Small intestine (tissue), 16 donors: Measurements from ENCODE around the gene KPTN. TPM values are rescaled to one million over a fixed set of nuclear protein-coding genes. Genes with fewer than 3 reads are reported as not detected.

Source experiments
- DNase-seq, 2 donors: peaks; one replicate each; pipeline versions ENCODE4 v3.0.0 to v3.0.0-alpha.2; 2013
- FAIRE-seq: peaks from 2 replicates; lab custom pipeline; 2012; peaks lifted over from hg19 to GRCh38; lab: Jason Lieb, UNC
- H3K27ac ChIP-seq, 3 donors: one replicate each; pipeline ENCODE4 v1.5.1; 2013; ENCODE audit warnings: low read length in 2 of 3, mild to moderate bottlenecking in 2 of 3, control low read depth in 1 of 3, inconsistent platforms in 1 of 3, low read depth in 1 of 3, moderate library complexity in 1 of 3
- H3K27me3 ChIP-seq, 3 donors: one replicate each; pipeline ENCODE4 v1.6.1; 2013; ENCODE audit warnings: low read length in 3 of 3, inconsistent platforms in 1 of 3; ENCODE audit not compliant: control insufficient read depth in 3 of 3, insufficient read depth in 3 of 3
- H3K36me3 ChIP-seq, 3 donors: one replicate each; pipeline ENCODE4 v1.6.1; 2013; ENCODE audit warnings: low read length in 3 of 3, inconsistent platforms in 1 of 3, low read depth in 1 of 3, mild to moderate bottlenecking in 1 of 3, moderate library complexity in 1 of 3; ENCODE audit not compliant: control insufficient read depth in 3 of 3, insufficient read depth in 2 of 3
- H3K4me1 ChIP-seq, 3 donors: one replicate each; pipeline ENCODE4 v1.6.1; 2013; ENCODE audit warnings: low read length in 2 of 3, inconsistent platforms in 1 of 3, low read depth in 1 of 3, mild to moderate bottlenecking in 1 of 3, moderate library complexity in 1 of 3; ENCODE audit not compliant: control insufficient read depth in 3 of 3, insufficient read depth in 2 of 3
- H3K4me3 ChIP-seq, 3 donors: one replicate each; pipeline ENCODE4 v1.5.1; 2013; ENCODE audit warnings: low read length in 3 of 3, control low read depth in 1 of 3, inconsistent platforms in 1 of 3, low read depth in 1 of 3, mild to moderate bottlenecking in 1 of 3, moderate library complexity in 1 of 3
- H3K9me3 ChIP-seq, 2 donors: one replicate each; pipeline ENCODE4 v1.6.1; 2013; ENCODE audit warnings: low read depth in 1 of 2, low read length in 1 of 2; ENCODE audit not compliant: control insufficient read depth in 2 of 2, insufficient read depth in 1 of 2
- WGBS, 3 donors: extraction: QIAGEN DNeasy Blood & Tissue Kit; methylation state at CpG; one replicate each; pipeline ENCODE4 v1.1.7; 2013; 5-methylcytosine and 5-hydroxymethylcytosine counted together
- long read RNA-seq, 10 donors: transcript quantifications; one replicate each; lab custom pipeline, GENCODE V29; 2026
- polyA plus RNA-seq, 4 donors: library from polyadenylated mRNA; stranded (reverse) in 3 of 4; unstranded in 1 of 4; fragments of 200-250 nt in 3 of 4; fragments of 120-200 nt in 1 of 4; gene quantifications; one replicate each; pipeline versions ENCODE4 v1.2.1 to v1.2.3, GENCODE V29; 2013
- donor health status: healthy with polysubstance abuse.
- donor health status: control.
- donor health status: control.
- donor health status: Bipolar disorder and iron deficiency.
- donor health status: healthy.

Gene KPTN
- 10 to 100 TPM in 3 of 4 donors, 1 to 10 TPM in 1; 6.3 to 42.7 (median 27.4) TPM for polyA plus RNA-seq
- long read RNA-seq, donor 1, partial matches to known transcripts = 6 of 6 reads
- long read RNA-seq, donor 1, other reads (novel, unspliced or antisense) = 0 of 6 reads
- long read RNA-seq, donor 2, partial matches to known transcripts = 0 of 1 reads
- long read RNA-seq, donor 2, other reads (novel, unspliced or antisense) = 0 of 1 reads
- long read RNA-seq, donor 3 = 0 reads
- long read RNA-seq, donor 4 = 0 reads
- long read RNA-seq, donor 5 = 0 reads
- long read RNA-seq, donor 6 = 0 reads
- long read RNA-seq, donor 7, partial matches to known transcripts = 12 of 13 reads
- long read RNA-seq, donor 7, other reads (novel, unspliced or antisense) = 0 of 13 reads
- long read RNA-seq, donor 8 = 0 reads
- long read RNA-seq, donor 9 = 0 reads
- long read RNA-seq, donor 10, partial matches to known transcripts = 0 of 1 reads
- long read RNA-seq, donor 10, other reads (novel, unspliced or antisense) = 0 of 1 reads

DNA sequence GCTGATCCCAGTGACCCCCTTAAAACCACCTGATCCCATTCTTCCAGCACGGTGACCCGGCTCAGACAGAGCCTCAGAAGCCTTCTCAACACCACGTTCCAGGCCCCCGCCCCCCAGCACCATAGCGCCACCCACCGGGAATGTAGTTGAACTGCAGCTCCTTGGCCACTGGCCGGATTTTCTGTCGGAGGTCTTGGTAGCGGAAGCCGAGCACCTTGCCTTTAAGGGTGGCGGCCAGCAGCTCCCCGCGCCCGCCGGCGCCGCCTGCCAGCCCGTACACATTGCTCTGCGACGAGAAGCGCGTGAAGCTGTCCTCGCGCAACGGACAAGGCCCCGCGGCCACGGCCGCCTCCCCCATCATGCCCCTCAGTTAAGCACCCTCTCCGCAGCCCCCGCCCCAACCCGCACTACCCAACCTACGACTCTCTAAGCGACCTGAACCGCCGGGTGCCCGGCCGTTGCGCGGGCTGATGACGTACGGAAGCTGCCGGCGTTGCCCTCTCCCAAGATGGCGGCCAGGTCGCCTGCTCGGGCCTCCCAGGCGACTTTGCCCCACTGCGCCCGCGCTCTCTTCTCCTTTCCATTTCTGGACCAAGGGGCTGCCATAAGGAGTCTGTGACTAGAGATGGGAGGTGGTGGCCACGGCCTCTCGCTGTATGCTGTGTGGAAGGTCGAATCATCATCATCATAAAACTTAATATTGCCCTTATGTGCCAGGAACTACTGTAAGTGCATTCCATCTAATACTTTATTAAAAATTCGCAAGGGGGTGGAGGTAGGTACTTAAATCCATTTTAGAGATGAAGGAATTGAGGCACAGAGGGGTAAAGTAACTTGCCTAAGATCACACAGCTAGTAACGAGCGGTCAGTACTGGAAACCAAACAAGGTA lies at the start of gene KPTN:
Gene KPTN (minus strand): TSS at position 420 of the 891 bp plus-strand sequence. CDS start 59 bp downstream, at position 361.
- peaks cover 3 to 30% (median 3%) of the 10 kb centered on the region in 3 donors for H3K36me3 ChIP-seq
- peaks cover 0 to 12% (median 5%) of the 10 kb centered on the region in 3 donors for H3K4me1 ChIP-seq
- 1% methylated on average over 56 to 57 of the region's 57 CpGs for WGBS, 3 donors
- FAIRE-seq (no peak), DNase-seq (peak; percentile 87 to 97)
- H3K9me3 ChIP-seq = no peaks in the 10 kb centered on the region
- H3K27ac ChIP-seq = peak within 1 kb of the TSS; percentile 79 to 93 (median 87)
- peak within 1 kb of the TSS; percentile 57 to 66 (median 62) for H3K4me3 ChIP-seq
- H3K27me3 ChIP-seq = peaks cover 0 to 9% (median 0%) of the 10 kb centered on the region in 3 donors

DNA sequence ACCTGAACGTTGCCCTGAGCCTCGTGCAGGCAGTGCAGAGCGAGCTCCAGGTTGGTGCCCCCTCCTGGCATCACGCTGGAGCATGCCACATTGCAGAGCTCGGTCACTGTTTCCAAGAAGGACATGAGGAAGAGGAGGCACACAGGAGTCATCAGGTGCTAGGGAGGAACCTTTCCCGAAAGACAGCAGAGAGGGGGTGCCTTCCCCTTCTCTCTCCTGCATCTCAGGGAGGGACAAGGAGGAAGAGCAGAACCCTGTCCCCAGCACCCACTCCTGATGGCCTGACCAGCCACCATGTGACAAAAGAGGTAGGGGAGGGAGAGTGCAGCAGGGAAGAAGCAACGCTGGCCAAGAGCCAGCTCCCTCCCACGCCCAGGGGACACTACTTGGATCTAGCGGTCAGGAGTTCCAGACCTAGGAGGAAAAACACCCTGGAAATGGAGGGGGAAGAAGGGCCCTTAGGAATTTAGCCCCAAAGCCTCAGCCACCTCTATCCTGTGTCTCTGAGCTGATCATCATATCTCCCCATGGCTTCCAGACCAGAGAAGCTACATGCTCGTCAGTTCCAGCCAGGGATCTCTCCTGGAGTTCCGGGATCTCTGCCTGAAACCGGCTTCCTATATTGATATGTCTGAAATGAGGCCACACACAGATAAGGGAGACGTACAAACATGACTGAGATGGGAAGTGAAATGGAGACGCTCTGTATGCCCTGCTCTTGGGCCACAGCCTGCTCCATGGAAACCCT lies 47.8 kb upstream of the KPTN start:
- WGBS, 3 donors = 32 to 45% (median 42%) methylated on average over 14 of the region's 14 CpGs
- H3K27me3 ChIP-seq = no peaks in the 10 kb centered on the region
- H3K4me3 ChIP-seq = no peak overlapping the region
- peaks cover 0 to 4% of the 10 kb centered on the region in 2 donors for H3K9me3 ChIP-seq
- FAIRE-seq (no peak), DNase-seq (no peak)
- no peaks in the 10 kb centered on the region for H3K36me3 ChIP-seq
- no peaks in the 10 kb centered on the region for H3K4me1 ChIP-seq
- no peak overlapping the region for H3K27ac ChIP-seq

DNA sequence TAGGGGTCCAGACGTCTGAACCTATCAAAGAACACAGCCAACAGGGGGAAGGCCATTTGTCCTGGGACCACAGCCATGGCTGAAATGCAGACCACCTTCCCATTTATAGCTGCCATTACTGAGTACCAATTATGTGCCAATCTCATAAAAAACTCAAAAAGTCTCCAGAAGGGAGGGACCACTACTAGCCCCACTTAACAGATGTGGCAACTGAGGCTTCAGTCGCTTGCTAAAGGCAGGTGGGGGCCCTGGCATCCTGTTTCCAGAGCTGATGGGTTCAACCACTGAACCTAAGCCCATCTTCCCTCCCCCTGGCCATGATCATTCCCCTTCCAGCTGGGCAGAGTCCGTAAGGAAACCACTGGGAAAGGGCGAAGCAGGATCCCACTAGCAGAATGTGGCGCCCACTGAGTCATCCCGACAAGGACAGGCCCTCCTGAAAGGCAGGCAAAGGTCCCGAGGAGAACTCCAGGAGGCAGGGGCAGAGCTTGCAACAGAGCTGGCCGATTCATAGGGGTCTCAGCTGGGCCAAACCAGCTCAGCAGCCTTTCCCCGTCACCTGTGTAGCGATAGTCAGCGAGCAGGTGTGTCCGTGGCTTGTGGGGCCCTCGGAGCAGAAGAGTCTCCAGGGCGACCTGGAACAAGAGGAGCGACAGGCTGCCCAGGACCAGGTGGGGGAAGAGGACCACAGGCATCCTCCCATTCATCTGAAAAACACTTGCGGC lies 45.2 kb upstream of the KPTN start:
- H3K27ac ChIP-seq = no peak overlapping the region
- WGBS, 3 donors = 79 to 87% (median 81%) methylated on average over 16 of the region's 16 CpGs
- H3K36me3 ChIP-seq = no peaks in the 10 kb centered on the region
- no peaks in the 10 kb centered on the region for H3K9me3 ChIP-seq
- H3K4me1 ChIP-seq = no peaks in the 10 kb centered on the region
- no peak for DNase-seq
- FAIRE-seq = no peak
- H3K27me3 ChIP-seq = no peaks in the 10 kb centered on the region
- no peak overlapping the region for H3K4me3 ChIP-seq

DNA sequence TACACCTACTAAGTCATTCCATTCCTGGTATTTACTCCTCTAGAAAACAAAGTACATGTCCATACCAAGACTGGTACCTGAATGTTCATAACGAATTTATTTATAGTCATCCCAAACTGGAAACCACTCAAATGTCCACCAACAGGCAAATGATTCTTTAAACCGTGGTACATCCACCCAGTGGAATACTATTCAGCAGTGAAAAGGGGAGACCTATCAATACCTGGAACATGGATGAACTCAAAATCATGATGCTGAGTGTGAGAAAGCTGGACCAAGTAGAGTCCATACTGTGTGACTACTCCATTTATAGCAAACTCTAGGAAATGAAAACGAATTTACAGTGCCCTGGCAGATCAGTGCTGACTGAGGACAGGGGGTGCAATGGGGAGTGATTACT lies 42.8 kb upstream of the KPTN start:
- Histone ChIP-seq H3K27ac (no peak overlapping the region), H3K4me1 (no peaks in the 10 kb centered on the region), H3K36me3 (no peaks in the 10 kb centered on the region), H3K27me3 (peaks cover 0 to 3% (median 2%) of the 10 kb centered on the region in 3 donors), H3K4me3 (no peak overlapping the region), H3K9me3 (no peaks in the 10 kb centered on the region)
- WGBS, 3 donors = 77 to 82% (median 79%) methylated on average over 3 of the region's 3 CpGs
- DNase-seq = no peak
- no peak for FAIRE-seq

DNA sequence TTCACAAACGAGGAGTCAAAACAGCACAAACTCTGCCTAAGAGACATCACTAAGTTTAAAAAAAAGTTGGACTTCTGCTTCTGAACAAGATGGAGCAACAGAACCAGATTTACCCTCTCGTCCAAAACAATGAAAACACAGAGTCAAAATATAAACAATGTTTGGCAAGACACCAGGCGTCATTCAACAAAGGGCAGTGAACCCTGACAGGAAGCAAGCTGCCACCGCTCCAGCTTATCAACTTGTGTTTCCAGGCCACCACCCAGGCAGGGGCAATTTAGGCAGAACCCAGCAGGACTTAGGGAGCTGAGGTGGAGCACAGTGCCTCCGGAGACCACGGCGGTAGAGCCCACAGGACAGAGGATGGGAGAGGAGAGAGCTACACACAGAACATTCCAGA lies 39.5 kb upstream of the KPTN start:
- DNase-seq = peak in 1 of 2 donors; percentile 51
- Histone ChIP-seq H3K4me3 (no peak overlapping the region), H3K27me3 (peaks cover 0 to 8% (median 3%) of the 10 kb centered on the region in 3 donors), H3K36me3 (no peaks in the 10 kb centered on the region), H3K9me3 (no peaks in the 10 kb centered on the region), H3K4me1 (no peaks in the 10 kb centered on the region), H3K27ac (peak overlapping the region in 1 of 3 donors; percentile 32)
- no peak for FAIRE-seq
- WGBS, 3 donors = 9 to 26% (median 20%) methylated on average over 7 of the region's 7 CpGs

DNA sequence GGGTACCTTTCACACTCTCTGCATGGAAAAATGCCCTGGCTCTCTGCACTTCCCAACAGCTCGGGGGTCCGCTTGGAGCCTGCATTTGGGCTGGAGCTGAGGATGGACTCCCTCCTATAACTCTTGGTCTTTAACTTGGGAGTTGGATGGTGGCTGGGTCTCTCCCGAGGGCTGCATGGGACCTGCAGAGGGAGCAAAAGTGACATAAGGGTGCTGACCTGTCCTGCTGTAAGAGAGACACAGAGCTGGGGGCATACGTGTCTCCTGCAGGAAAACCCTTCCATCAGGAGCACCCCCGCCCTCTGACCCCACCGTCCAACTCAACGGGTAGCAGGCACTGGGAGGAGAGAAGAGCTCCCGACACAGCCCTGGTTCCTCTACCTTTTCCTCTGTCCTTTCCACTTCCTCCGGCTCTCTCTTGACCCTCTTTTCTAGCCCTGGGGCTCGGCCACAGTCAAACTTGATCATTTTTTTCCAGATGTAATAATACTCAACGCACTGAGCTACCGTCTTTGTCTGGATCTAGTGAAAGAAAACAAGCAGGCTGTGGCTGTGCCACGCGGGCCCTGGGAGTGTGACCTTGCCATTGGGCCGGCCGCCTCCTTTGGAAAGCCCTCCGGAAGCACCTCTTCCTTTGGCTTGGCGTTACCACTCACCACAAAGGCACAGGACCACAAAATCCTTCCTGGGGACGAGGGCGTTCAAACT lies 37.6 kb upstream of the KPTN start:
- H3K27ac ChIP-seq = peak overlapping the region in 1 of 3 donors; percentile 17
- no peak for FAIRE-seq

DNA sequence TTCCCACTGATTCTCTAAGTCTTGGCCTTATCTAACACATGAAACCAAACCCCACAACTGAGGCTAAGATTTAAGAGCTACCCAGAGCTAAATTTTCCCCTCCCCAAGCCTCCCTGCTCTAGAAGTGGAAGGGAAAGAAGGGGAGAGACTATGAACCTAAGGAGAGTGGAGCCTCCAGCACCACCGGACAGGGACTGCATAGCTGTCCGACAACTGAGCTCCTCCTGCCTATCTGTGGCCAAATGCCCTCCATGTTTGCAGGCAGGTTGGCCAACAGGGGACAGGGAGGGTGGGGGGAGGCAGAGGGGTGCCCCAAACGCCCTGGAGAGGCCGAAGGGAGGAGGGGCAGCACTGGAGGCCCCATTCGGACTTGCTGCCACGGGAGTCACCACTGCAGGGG lies 36.8 kb upstream of the KPTN start:
- Histone ChIP-seq H3K4me3 (no peak overlapping the region), H3K27ac (no peak overlapping the region), H3K9me3 (no peaks in the 10 kb centered on the region), H3K27me3 (peaks cover 0 to 8% (median 3%) of the 10 kb centered on the region in 3 donors), H3K4me1 (peaks cover 0 to 4% (median 3%) of the 10 kb centered on the region in 3 donors), H3K36me3 (no peaks in the 10 kb centered on the region)
- WGBS, 3 donors = 75 to 85% (median 82%) methylated on average over 5 to 6 of the region's 6 CpGs
- FAIRE-seq = no peak
- no peak for DNase-seq

More for the DNA sequence above, 37.6 kb upstream of the KPTN start:
- no peak for DNase-seq
- Histone ChIP-seq H3K4me3 (no peak overlapping the region), H3K27me3 (peaks cover 0 to 8% (median 3%) of the 10 kb centered on the region in 3 donors), H3K36me3 (no peaks in the 10 kb centered on the region), H3K9me3 (no peaks in the 10 kb centered on the region), H3K4me1 (no peaks in the 10 kb centered on the region)
- 64 to 73% (median 65%) methylated on average over 20 of the region's 20 CpGs for WGBS, 3 donors
